Gastroesophageal sphincter (tissue), 4 donors: Measurements from ENCODE around the gene CCDC28A. TPM values are rescaled to one million over a fixed set of nuclear protein-coding genes. Genes with fewer than 3 reads are reported as not detected.

ENCODE experiments used
- ATAC-seq: fragments of 150-250 bp; one replicate; pipeline ENCODE4 v1.9.1; 2016; ENCODE audit warnings: mild to moderate bottlenecking, moderate library complexity
- H3K27ac ChIP-seq, 4 donors: fragments of 200-600 bp; sonication (generic) in 3 of 4; 1 replicate in 3 of 4; 2 replicates in 1 of 4; pipeline ENCODE4 v1.5.1; 2016 to 2019
- H3K27me3 ChIP-seq: fragments of 200-600 bp; sonication (generic); one replicate; pipeline ENCODE4 v1.5.1; 2019
- H3K36me3 ChIP-seq, 2 donors: fragments of 200-600 bp; sonication (generic); one replicate each; pipeline ENCODE4 v1.5.1; 2019; ENCODE audit warnings: control low read depth in 1 of 2
- H3K4me1 ChIP-seq, 3 donors: fragments of 200-600 bp; sonication (generic); 1 replicate in 2 of 3; 2 replicates in 1 of 3; pipeline ENCODE4 v1.5.1; 2016 to 2019; ENCODE audit warnings: control low read depth in 2 of 3
- H3K4me3 ChIP-seq, 2 donors: fragments of 200-600 bp; sonication (generic); one replicate each; pipeline ENCODE4 v1.5.1; 2019; ENCODE audit warnings: mild to moderate bottlenecking in 1 of 2, moderate library complexity in 1 of 2
- H3K9me3 ChIP-seq, 3 donors: fragments of 200-600 bp; sonication (generic); one replicate each; pipeline ENCODE4 v1.5.1; 2017 to 2019; ENCODE audit warnings: control low read depth in 2 of 3
- EP300 ChIP-seq: sonication (generic); formaldehyde crosslinking; IDR thresholded peaks from one replicate; pipeline ENCODE4 v1.6.1; 2017; ENCODE audit warnings: antibody characterized with exemption, mild to moderate bottlenecking
- POLR2A ChIP-seq, 2 donors: fragments of 450-650 bp; IDR thresholded peaks; one replicate each; pipeline ENCODE4 v1.6.1; 2017; ENCODE audit warnings: antibody characterized with exemption in 2 of 2, mild to moderate bottlenecking in 2 of 2, moderate library complexity in 1 of 2
- POLR2AphosphoS5 ChIP-seq: sonication (generic); formaldehyde crosslinking; IDR thresholded peaks from one replicate; pipeline ENCODE4 v1.6.1; 2017; ENCODE audit warnings: antibody characterized with exemption
- WGBS, 2 donors: methylation state at CpG; one replicate each; pipeline ENCODE4 v1.1.5; 2018; ENCODE audit warnings: low coverage in 1 of 2; 5-methylcytosine and 5-hydroxymethylcytosine counted together
- total RNA-seq, 4 donors: library from RNA; depleted of rRNA; stranded (reverse); fragments of >200 nt; gene quantifications; one replicate each; pipeline ENCODE4 v1.1.0, GENCODE V29; 2016
- TF ChIP-seq, protein P1 (sequence below), 4 experiments: fragments of 200-600 bp in 2 of 4; fragments of 450-650 bp in 2 of 4; sonication (generic) in 1 of 4; IDR thresholded peaks; one replicate each; pipeline ENCODE4 v1.5.1; 2017 to 2019; ENCODE audit warnings: antibody characterized with exemption in 4 of 4, mild to moderate bottlenecking in 2 of 4, moderate library complexity in 2 of 4

Gene CCDC28A
- 10 to 100 TPM; 14.7 to 33.1 (median 16.7) TPM for total RNA-seq

DNA sequence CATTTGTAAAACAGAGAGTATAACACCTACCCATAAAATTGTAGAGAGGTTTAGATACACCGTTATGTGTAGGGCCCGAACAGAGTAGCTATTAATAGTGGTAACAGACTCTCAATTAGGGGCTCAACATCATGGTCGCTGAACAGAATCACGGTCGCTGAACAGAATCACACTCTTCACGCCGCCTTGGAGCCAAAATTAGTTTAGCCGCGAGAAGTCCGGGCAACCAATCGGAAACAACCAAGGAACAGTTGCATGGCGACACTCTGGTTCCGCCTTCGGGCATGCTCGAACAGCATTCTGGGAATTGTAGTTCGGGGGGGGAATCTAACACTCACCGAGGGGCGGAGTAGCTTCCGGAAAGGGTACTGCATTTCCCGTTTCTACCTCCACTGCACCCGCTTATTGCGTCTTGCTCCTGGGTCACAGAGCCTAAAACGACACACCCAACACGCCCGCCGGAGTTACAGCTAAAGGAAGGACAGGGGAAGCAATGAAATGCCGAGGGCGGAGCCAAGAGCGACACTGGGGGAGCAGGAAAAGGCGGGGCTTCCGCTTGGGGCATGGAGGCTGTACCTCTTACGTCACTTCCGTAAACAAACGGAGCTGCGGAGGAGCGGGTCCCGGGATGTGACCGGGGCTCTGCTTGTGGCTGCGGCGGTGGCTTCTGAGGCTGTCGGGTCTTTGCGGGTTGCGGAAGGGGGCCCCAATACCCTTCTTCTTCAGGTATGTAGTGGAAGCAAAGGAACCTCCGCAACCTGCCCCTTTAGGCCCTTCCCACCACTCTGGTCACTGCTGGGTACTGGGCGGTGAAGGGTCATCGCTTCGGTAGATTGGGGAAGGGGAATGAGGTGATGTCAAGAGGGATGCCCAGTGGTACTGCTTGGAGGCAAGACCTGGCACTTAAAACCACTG, at the start of gene CCDC28A:
TSS of gene CCDC28A (plus strand) at position 593 of the 915 bp plus-strand sequence. CDS start 2,352 bp downstream, outside the sequence.
- Histone ChIP-seq H3K27ac (peak within 1 kb of the TSS; percentile 91 to 98 (median 93)), H3K9me3 (no peaks in the 10 kb centered on the region), H3K27me3 (no peaks in the 10 kb centered on the region), H3K4me1 (peaks cover 3 to 29% (median 9%) of the 10 kb centered on the region in 3 donors), H3K36me3 (peaks cover 0 to 27% of the 10 kb centered on the region in 2 donors), H3K4me3 (peak within 1 kb of the TSS; percentile 55 to 80)
- 0% methylated on average over 4 to 17 of the region's 47 CpGs for WGBS, 2 donors
- peak; percentile 97 for ATAC-seq
- TF ChIP-seq EP300, result no peak
- TF ChIP-seq, protein P1, sequence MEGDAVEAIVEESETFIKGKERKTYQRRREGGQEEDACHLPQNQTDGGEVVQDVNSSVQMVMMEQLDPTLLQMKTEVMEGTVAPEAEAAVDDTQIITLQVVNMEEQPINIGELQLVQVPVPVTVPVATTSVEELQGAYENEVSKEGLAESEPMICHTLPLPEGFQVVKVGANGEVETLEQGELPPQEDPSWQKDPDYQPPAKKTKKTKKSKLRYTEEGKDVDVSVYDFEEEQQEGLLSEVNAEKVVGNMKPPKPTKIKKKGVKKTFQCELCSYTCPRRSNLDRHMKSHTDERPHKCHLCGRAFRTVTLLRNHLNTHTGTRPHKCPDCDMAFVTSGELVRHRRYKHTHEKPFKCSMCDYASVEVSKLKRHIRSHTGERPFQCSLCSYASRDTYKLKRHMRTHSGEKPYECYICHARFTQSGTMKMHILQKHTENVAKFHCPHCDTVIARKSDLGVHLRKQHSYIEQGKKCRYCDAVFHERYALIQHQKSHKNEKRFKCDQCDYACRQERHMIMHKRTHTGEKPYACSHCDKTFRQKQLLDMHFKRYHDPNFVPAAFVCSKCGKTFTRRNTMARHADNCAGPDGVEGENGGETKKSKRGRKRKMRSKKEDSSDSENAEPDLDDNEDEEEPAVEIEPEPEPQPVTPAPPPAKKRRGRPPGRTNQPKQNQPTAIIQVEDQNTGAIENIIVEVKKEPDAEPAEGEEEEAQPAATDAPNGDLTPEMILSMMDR (IDR thresholded peaks at IDR 0.05), result peak in 1 of 4 experiments; percentile 20
- peak; percentile 78 for TF ChIP-seq POLR2AphosphoS5
- TF ChIP-seq POLR2A (IDR thresholded peaks at IDR 0.05), result peak; percentile 63 to 69

DNA sequence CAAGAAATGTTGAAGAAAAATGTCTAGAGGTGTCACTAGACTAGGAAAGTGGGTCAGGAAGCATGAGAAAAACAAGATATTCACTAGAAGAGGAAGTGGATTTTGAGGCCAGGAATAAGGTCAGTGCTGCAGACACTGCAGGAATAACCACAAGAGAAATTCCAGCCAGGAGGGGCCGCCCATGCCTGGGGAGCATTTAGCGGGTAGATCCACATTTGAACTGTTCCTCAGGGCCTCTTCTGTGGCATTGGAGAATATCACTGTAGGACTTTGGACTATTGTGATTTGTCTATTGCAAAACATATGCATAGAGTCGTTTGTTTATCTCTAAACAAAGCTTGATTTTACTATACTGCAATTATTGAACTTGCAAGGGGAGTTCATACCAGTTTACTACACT, 49.6 kb upstream of the CCDC28A start:
- no peak for ATAC-seq

DNA sequence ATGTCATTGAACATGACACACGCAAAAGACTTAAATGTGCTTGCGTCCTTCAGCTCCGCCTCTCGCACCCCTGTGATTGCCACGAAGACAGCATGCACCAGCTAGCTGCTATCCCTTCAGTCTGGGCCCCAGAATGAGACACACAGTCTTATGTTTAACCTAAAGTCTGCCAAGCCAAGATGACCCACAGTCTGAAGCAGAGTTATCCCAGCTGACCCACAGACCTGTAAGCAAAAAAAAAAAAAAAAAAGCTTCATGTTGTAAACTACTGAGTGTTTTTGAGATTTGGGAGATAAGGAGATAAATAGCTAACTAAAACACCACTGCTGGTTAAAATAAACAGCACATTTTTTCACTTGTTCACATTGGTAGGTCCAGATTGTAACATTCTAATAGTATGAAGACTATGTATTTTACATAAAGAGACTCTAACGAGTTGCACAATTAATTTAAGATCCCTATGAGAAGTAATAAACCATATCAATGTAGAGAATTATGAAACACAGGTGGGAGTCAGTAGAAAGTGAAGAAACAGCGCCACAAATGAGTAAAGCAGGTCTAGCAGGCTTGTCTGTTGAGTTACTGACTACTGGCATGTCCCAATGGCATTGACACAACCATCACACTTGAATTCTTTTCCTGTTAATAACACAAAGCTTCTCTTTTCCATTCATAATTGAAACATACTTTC, 47.4 kb upstream of the CCDC28A start:
- no peak for ATAC-seq
- TF ChIP-seq EP300, result no peak
- TF ChIP-seq, protein P1 (IDR thresholded peaks at IDR 0.05), result no peak
- no peak for TF ChIP-seq POLR2A (IDR thresholded peaks at IDR 0.05)
- no peak for TF ChIP-seq POLR2AphosphoS5
- no peaks in the 10 kb centered on the region for H3K4me1 ChIP-seq

More for the DNA sequence above, 49.6 kb upstream of the CCDC28A start:
- Histone ChIP-seq H3K27ac (no peak overlapping the region), H3K9me3 (no peaks in the 10 kb centered on the region), H3K4me1 (peaks cover 0 to 7% (median 0%) of the 10 kb centered on the region in 3 donors), H3K36me3 (no peaks in the 10 kb centered on the region), H3K4me3 (no peak overlapping the region), H3K27me3 (no peaks in the 10 kb centered on the region)
- TF ChIP-seq POLR2A (IDR thresholded peaks at IDR 0.05) (no peak), EP300 (no peak), POLR2AphosphoS5 (no peak)
- TF ChIP-seq, protein P1 (IDR thresholded peaks at IDR 0.05), result no peak
- 50 to 77% methylated on average over 3 of the region's 3 CpGs for WGBS, 2 donors

DNA sequence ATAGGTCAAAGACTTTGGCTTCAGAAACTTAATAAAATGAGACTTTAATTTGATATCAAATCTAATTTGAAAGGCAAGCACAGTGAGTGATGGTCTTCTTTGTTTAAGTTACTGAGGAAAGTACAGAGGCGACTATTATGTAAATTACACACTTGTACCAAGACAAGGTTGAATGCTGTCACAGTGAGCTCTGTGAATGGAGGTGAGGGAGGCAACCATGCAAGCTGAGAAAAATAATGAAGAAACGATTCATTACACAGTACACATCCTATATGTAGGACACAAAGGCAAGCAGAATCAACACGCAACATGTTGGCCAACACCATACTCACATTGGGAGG, 46.8 kb upstream of the CCDC28A start:
- Histone ChIP-seq H3K9me3 (no peaks in the 10 kb centered on the region), H3K4me1 (no peaks in the 10 kb centered on the region), H3K4me3 (no peak overlapping the region), H3K27me3 (no peaks in the 10 kb centered on the region), H3K27ac (no peak overlapping the region), H3K36me3 (no peaks in the 10 kb centered on the region)
- no peak for ATAC-seq
- TF ChIP-seq EP300 (no peak), POLR2A (IDR thresholded peaks at IDR 0.05) (no peak), POLR2AphosphoS5 (no peak)
- TF ChIP-seq, protein P1 (IDR thresholded peaks at IDR 0.05), result no peak
- WGBS, 2 donors, result 81 to 86% methylated on average over 3 of the region's 3 CpGs

More for the DNA sequence above, 47.4 kb upstream of the CCDC28A start:
- WGBS, 2 donors, result 87 to 92% methylated on average over 2 to 5 of the region's 7 CpGs
- Histone ChIP-seq H3K4me3 (no peak overlapping the region), H3K27ac (no peak overlapping the region), H3K36me3 (no peaks in the 10 kb centered on the region), H3K27me3 (no peaks in the 10 kb centered on the region), H3K9me3 (no peaks in the 10 kb centered on the region)
